Peyer's patch (tissue), 4 donors: ENCODE results near the gene KLHL25. TPM values are rescaled to one million over a fixed set of nuclear protein-coding genes. Genes with fewer than 3 reads are reported as not detected.

ENCODE experiments used
- DNase-seq, 3 donors: peaks; one replicate each; pipeline ENCODE4 v3.0.0-alpha.2; 2017 to 2019
- H3K27ac ChIP-seq, 4 donors: fragments of 200-600 bp; sonication (generic); one replicate each; pipeline ENCODE4 v1.5.1; 2016 to 2019
- H3K27me3 ChIP-seq, 2 donors: fragments of 200-600 bp; sonication (generic); one replicate each; pipeline ENCODE4 v1.5.1; 2019
- H3K36me3 ChIP-seq, 3 donors: fragments of 200-600 bp; sonication (generic); one replicate each; pipeline ENCODE4 v1.5.1; 2016 to 2019
- H3K4me1 ChIP-seq, 4 donors: fragments of 200-600 bp; sonication (generic); one replicate each; pipeline ENCODE4 v1.5.1; 2016 to 2019
- H3K4me3 ChIP-seq, 4 donors: fragments of 200-600 bp; sonication (generic); 1 replicate in 3 of 4; 2 replicates in 1 of 4; pipeline ENCODE4 v1.5.1; 2016 to 2019; ENCODE audit warnings: mild to moderate bottlenecking in 1 of 4
- H3K9me3 ChIP-seq, 4 donors: fragments of 200-600 bp; sonication (generic); one replicate each; pipeline ENCODE4 v1.5.1; 2016 to 2019; ENCODE audit warnings: mild to moderate bottlenecking in 1 of 4
- CTCF ChIP-seq, 6 experiments: fragments of 450-650 bp in 4 of 6; fragments of 200-600 bp in 2 of 6; sonication (generic) in 1 of 6; IDR thresholded peaks; one replicate each; pipeline ENCODE4 v1.5.1; 2017 to 2019; ENCODE audit warnings: antibody characterized with exemption in 6 of 6, mild to moderate bottlenecking in 3 of 6, moderate library complexity in 1 of 6
- POLR2A ChIP-seq, 2 donors: fragments of 450-650 bp; IDR thresholded peaks; one replicate each; pipeline ENCODE4 v1.5.1; 2017; ENCODE audit warnings: antibody characterized with exemption in 2 of 2, mild to moderate bottlenecking in 2 of 2, moderate library complexity in 2 of 2
- total RNA-seq, 4 donors: library from RNA; depleted of rRNA; stranded (reverse); fragments of >200 nt; gene quantifications; one replicate each; pipeline ENCODE4 v1.1.0, GENCODE V29; 2016

KLHL25 gene
- total RNA-seq, 4 donors from 2014 or later = 9.9 to 23.6 (median 17.2) TPM

GRCh38 chr15:85780225-85780985, 14.3 kb downstream of the KLHL25 start:
- Histone ChIP-seq H3K36me3 (no peaks in the 10 kb centered on the region), H3K27me3 (no peaks in the 10 kb centered on the region), H3K4me3 (no peak overlapping the region), H3K27ac (no peak overlapping the region), H3K4me1 (peaks cover 0 to 11% (median under 1%) of the 10 kb centered on the region in 4 donors), H3K9me3 (no peaks in the 10 kb centered on the region)
- DNase-seq = no peak
- no peak for TF ChIP-seq POLR2A (IDR thresholded peaks at IDR 0.05)
- no peak for TF ChIP-seq CTCF (IDR thresholded peaks at IDR 0.05)

GRCh38 chr15:85779249-85779648, 15.5 kb downstream of the KLHL25 start:
- Histone ChIP-seq H3K4me1 (peaks cover 0 to 4% (median 0%) of the 10 kb centered on the region in 4 donors), H3K27me3 (no peaks in the 10 kb centered on the region), H3K27ac (no peak overlapping the region), H3K9me3 (no peaks in the 10 kb centered on the region), H3K4me3 (no peak overlapping the region), H3K36me3 (no peaks in the 10 kb centered on the region)
- TF ChIP-seq POLR2A (IDR thresholded peaks at IDR 0.05) (no peak), CTCF (IDR thresholded peaks at IDR 0.05) (no peak)
- no peak for DNase-seq

DNA sequence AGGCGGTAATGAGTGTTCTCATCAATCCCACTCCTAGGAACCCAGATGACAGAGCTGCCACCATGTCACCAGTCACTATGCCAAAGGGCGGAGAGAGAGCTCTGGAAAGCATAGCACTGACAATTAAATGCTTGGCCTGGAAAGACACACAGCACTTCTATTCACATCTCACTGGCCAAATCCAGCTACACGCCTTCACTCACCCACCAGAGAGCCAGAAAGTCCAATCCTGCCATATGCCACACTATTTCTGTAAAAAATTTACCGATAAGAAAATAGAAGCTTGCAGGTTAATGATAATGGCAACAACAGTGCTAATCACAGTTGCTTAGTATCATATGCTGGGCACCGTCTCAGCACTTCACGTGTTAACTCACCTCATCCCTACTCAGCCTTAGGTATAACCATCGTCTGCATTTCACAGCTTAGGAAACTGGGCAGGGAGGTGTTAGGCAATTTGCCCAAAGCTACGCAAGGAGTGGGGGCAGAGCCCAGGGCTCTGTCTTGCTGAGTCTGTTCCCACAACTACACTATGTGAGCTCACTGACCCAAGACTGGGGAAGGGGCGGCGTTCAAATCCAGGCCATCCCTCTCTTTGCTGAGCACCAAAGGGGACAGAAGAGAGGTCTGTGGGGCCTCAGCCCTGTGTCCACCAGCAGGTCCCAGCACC, 16.5 kb downstream of the KLHL25 start:
- Histone ChIP-seq H3K9me3 (no peaks in the 10 kb centered on the region), H3K4me3 (no peak overlapping the region), H3K27me3 (no peaks in the 10 kb centered on the region), H3K36me3 (no peaks in the 10 kb centered on the region), H3K4me1 (peaks cover 0 to 4% (median 0%) of the 10 kb centered on the region in 4 donors), H3K27ac (no peak overlapping the region)
- DNase-seq = no peak
- TF ChIP-seq CTCF (IDR thresholded peaks at IDR 0.05) (no peak), POLR2A (IDR thresholded peaks at IDR 0.05) (no peak)

- Histone ChIP-seq H3K4me3 (no peak overlapping the region), H3K9me3 (no peaks in the 10 kb centered on the region), H3K4me1 (peaks cover 0 to 4% (median 0%) of the 10 kb centered on the region in 4 donors), H3K27ac (no peak overlapping the region), H3K36me3 (no peaks in the 10 kb centered on the region), H3K27me3 (no peaks in the 10 kb centered on the region)
- no peak for TF ChIP-seq CTCF (IDR thresholded peaks at IDR 0.05)
- no peak for TF ChIP-seq POLR2A (IDR thresholded peaks at IDR 0.05)
- no peak for DNase-seq
Measured at GRCh38 chr15:85777250-85778106, 17.2 kb downstream of the KLHL25 start.

DNA sequence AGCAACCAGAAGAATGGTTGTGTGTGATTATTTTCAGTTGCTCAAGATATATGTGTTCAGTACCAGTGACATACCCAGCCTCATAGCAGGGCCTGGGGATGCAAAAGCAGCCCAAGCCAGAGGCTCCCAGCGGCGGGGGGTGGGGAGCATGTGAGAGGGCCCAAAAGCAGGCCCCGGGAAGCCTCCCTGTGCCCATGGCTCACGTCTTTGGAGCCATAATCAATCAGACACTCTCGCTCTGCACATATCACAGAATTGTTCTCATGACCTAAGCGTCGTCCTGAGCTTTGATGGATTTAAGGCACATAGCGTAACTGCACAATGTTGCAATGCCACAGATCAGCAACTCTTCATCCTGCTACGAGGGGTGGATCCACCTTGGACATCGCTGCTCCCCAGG, 20.8 kb downstream of the KLHL25 start:
- Histone ChIP-seq H3K27me3 (no peaks in the 10 kb centered on the region), H3K4me3 (no peak overlapping the region), H3K36me3 (no peaks in the 10 kb centered on the region), H3K27ac (no peak overlapping the region), H3K9me3 (no peaks in the 10 kb centered on the region), H3K4me1 (peaks cover 0 to 4% (median 0%) of the 10 kb centered on the region in 4 donors)
- DNase-seq = no peak
- TF ChIP-seq CTCF (IDR thresholded peaks at IDR 0.05) (no peak), POLR2A (IDR thresholded peaks at IDR 0.05) (no peak)
